Lower lobe of right lung (tissue), 2 donors: ENCODE measurements around the gene TEX9. TPM values are rescaled to one million over a fixed set of nuclear protein-coding genes. Genes with fewer than 3 reads are reported as not detected.

Source experiments
- ATAC-seq, 2 donors: fragments of 200-7000 bp; cut with Tn5 transposase; one replicate each; pipeline ENCODE4 v1.9.1; 2020 to 2022; ENCODE audit warnings: mild to moderate bottlenecking in 2 of 2, moderate library complexity in 2 of 2
- DNase-seq: peaks from one replicate; pipeline ENCODE4 v3.0.0-alpha.2; 2020
- H3K27ac ChIP-seq: fragments of 200-600 bp; one replicate; pipeline ENCODE4 v1.8.0; 2022
- H3K27me3 ChIP-seq: fragments of 200-600 bp; one replicate; pipeline ENCODE4 v1.8.0; 2022; ENCODE audit warnings: low read depth
- H3K36me3 ChIP-seq: fragments of 200-600 bp; one replicate; pipeline ENCODE4 v1.8.0; 2022; ENCODE audit warnings: mild to moderate bottlenecking
- H3K4me1 ChIP-seq: fragments of 200-600 bp; one replicate; pipeline ENCODE4 v1.8.0; 2022
- H3K4me3 ChIP-seq: fragments of 200-600 bp; one replicate; pipeline ENCODE4 v1.8.0; 2022; ENCODE audit warnings: mild to moderate bottlenecking
- H3K9me3 ChIP-seq: fragments of 200-600 bp; one replicate; pipeline ENCODE4 v1.8.0; 2022
- CTCF ChIP-seq: fragments of 200-600 bp; IDR thresholded peaks from one replicate; pipeline ENCODE4 v1.8.0; 2022; ENCODE audit warnings: antibody characterized with exemption, mild to moderate bottlenecking
- intact Hi-C: fragments of 100-400 bp; cut with DNase I; formaldehyde crosslinking; loops from one replicate; pipeline ENCODE4 v1.11.0; 2022
- total RNA-seq: library from RNA; stranded (reverse); fragmentation: NEBNext Ultra II Directional; extraction: Animal tissue kit (Norgen Biotek cat#: 25700); gene quantifications from one replicate; pipeline ENCODE4 v1.2.1, GENCODE V29; 2021
- donor health status: DM: no; HTN: yes; CAD: no; lungs with severe emphysema.

The TEX9 gene
- total RNA-seq, 1 donor from 2014 or later, result 11.6 TPM

- intact Hi-C loops, result no loop called here
- Histone ChIP-seq H3K27ac (no peak overlapping the region), H3K4me1 (peaks cover 11% of the 10 kb centered on the region), H3K27me3 (no peaks in the 10 kb centered on the region), H3K9me3 (no peaks in the 10 kb centered on the region), H3K4me3 (no peak overlapping the region), H3K36me3 (no peaks in the 10 kb centered on the region)
- ATAC-seq (no peak), DNase-seq (no peak)
- no peak for TF ChIP-seq CTCF
These were observed 94.8 kb downstream of the TEX9 start for GRCh38 chr15:56460071-56460470.

GRCh38 chr15:56460947-56461346 is 95.7 kb downstream of the TEX9 start:
- Histone ChIP-seq H3K4me1 (peaks cover 19% of the 10 kb centered on the region), H3K9me3 (no peaks in the 10 kb centered on the region), H3K27me3 (no peaks in the 10 kb centered on the region), H3K4me3 (no peak overlapping the region), H3K36me3 (no peaks in the 10 kb centered on the region), H3K27ac (no peak overlapping the region)
- intact Hi-C loops, result no loop called here
- DNase-seq (no peak), ATAC-seq (no peak)
- TF ChIP-seq CTCF, result no peak

- Histone ChIP-seq H3K4me1 (peaks cover 25% of the 10 kb centered on the region), H3K27me3 (no peaks in the 10 kb centered on the region), H3K27ac (peak within 1 kb of the TSS; percentile 20), H3K36me3 (no peaks in the 10 kb centered on the region), H3K4me3 (peak within 1 kb of the TSS; percentile 54), H3K9me3 (no peaks in the 10 kb centered on the region)
- no peak for TF ChIP-seq CTCF
- intact Hi-C loops, result no loop called here
- ATAC-seq (peak; percentile 99 to 100), DNase-seq (peak; percentile 91)
These were observed 99.8 kb downstream of the TEX9 start, which contains the start of gene MNS1 for GRCh38 chr15:56464893-56465520. Gene MNS1, minus strand, starts transcription at chr15:56465137. Its CDS starts 165 bp downstream, at chr15:56464972.

GRCh38 chr15:56467616-56468015 is 102.4 kb downstream of the TEX9 start:
- no peaks in the 10 kb centered on the region for H3K27me3 ChIP-seq
- no peak for TF ChIP-seq CTCF
- no peak overlapping the region for H3K4me3 ChIP-seq
- DNase-seq (no peak), ATAC-seq (no peak)
- H3K4me1 ChIP-seq, result peaks cover 25% of the 10 kb centered on the region
- no peaks in the 10 kb centered on the region for H3K36me3 ChIP-seq
- intact Hi-C loops, result no loop called here
- H3K27ac ChIP-seq, result no peak overlapping the region
- H3K9me3 ChIP-seq, result no peaks in the 10 kb centered on the region

- Histone ChIP-seq H3K27ac (no peak overlapping the region), H3K27me3 (no peaks in the 10 kb centered on the region), H3K4me3 (peak overlapping the region; percentile 44), H3K9me3 (no peaks in the 10 kb centered on the region), H3K36me3 (no peaks in the 10 kb centered on the region), H3K4me1 (peaks cover 25% of the 10 kb centered on the region)
- intact Hi-C loops, result no loop called here
- no peak for DNase-seq
- ATAC-seq, result no peak
- no peak for TF ChIP-seq CTCF
These were observed 103.2 kb downstream of the TEX9 start for GRCh38 chr15:56468401-56468800.
